Liver (tissue), 9 donors: ENCODE data around the gene PEBP1. TPM values are rescaled to one million over a fixed set of nuclear protein-coding genes. Genes with fewer than 3 reads are reported as not detected.

Experiments used
- DNase-seq: peaks from one replicate; pipeline ENCODE4 v3.0.0-alpha.2; 2017; ENCODE audit warnings: low spot score
- H3K27ac ChIP-seq, 2 donors: one replicate each; pipeline ENCODE4 v1.7.0; 2013; ENCODE audit warnings: inconsistent platforms in 2 of 2, low read length in 2 of 2, control low read depth in 1 of 2, low read depth in 1 of 2, mild to moderate bottlenecking in 1 of 2
- H3K27me3 ChIP-seq, 4 donors: one replicate each; pipeline versions ENCODE4 v1.6.1 to v1.7.0; 2013; ENCODE audit warnings: low read length in 3 of 4, inconsistent platforms in 1 of 4, mild to moderate bottlenecking in 1 of 4, moderate library complexity in 1 of 4; ENCODE audit not compliant: control insufficient read depth in 4 of 4, insufficient read depth in 4 of 4
- H3K36me3 ChIP-seq, 4 donors: one replicate each; pipeline versions ENCODE4 v1.6.1 to v1.7.0; 2013; ENCODE audit warnings: low read length in 3 of 4, mild to moderate bottlenecking in 3 of 4, low read depth in 1 of 4, moderate library complexity in 1 of 4; ENCODE audit not compliant: control insufficient read depth in 4 of 4, insufficient read depth in 3 of 4
- H3K4me1 ChIP-seq, 4 donors: one replicate each; pipeline versions ENCODE4 v1.6.1 to v1.7.0; 2013; ENCODE audit warnings: low read length in 3 of 4, mild to moderate bottlenecking in 3 of 4, moderate library complexity in 1 of 4; ENCODE audit not compliant: control insufficient read depth in 4 of 4, insufficient read depth in 4 of 4
- H3K4me3 ChIP-seq, 3 donors: one replicate each; pipeline versions ENCODE4 v1.6.1 to v1.7.0; 2013; ENCODE audit warnings: low read length in 3 of 3, control low read depth in 1 of 3, low read depth in 1 of 3, mild to moderate bottlenecking in 1 of 3
- H3K9ac ChIP-seq, 2 donors: one replicate each; pipeline ENCODE4 v1.7.0; 2013; ENCODE audit warnings: low read length in 2 of 2, mild to moderate bottlenecking in 2 of 2, moderate library complexity in 2 of 2, control low read depth in 1 of 2, low read depth in 1 of 2
- H3K9me3 ChIP-seq, 4 donors: one replicate each; pipeline versions ENCODE4 v1.6.1 to v1.7.0; 2013; ENCODE audit warnings: low read length in 3 of 4; ENCODE audit not compliant: control insufficient read depth in 4 of 4
- ATF3 ChIP-seq: IDR thresholded peaks from 2 replicates; pipeline ENCODE4 v1.6.1; 2016; ENCODE audit warnings: antibody characterized with exemption
- EGR1 ChIP-seq, 2 donors: IDR thresholded peaks; 2 replicates each; pipeline ENCODE4 v1.6.1; 2016 to 2018; ENCODE audit warnings: antibody characterized with exemption in 2 of 2, low read depth in 2 of 2
- FOXA1 ChIP-seq: IDR thresholded peaks from 2 replicates; pipeline ENCODE4 v1.6.1; 2016; ENCODE audit warnings: antibody characterized with exemption
- FOXA2 ChIP-seq: IDR thresholded peaks from 2 replicates; pipeline ENCODE4 v1.6.1; 2016; ENCODE audit warnings: antibody characterized with exemption
- GABPA ChIP-seq, 2 donors: IDR thresholded peaks in 1 of 2; conservative IDR thresholded peaks in 1 of 2; 2 replicates each; pipeline ENCODE4 v1.6.1; 2016; ENCODE audit warnings: antibody characterized with exemption in 2 of 2, mild to moderate bottlenecking in 1 of 2, moderate library complexity in 1 of 2
- HNF4A ChIP-seq, 2 donors: conservative IDR thresholded peaks; 2 replicates each; pipeline ENCODE4 v1.6.1; 2016; ENCODE audit warnings: antibody characterized with exemption in 2 of 2, mild to moderate bottlenecking in 2 of 2
- HNF4G ChIP-seq: IDR thresholded peaks from 2 replicates; pipeline ENCODE4 v1.6.1; 2016; ENCODE audit warnings: antibody characterized with exemption
- JUND ChIP-seq, 2 donors: IDR thresholded peaks; 2 replicates each; pipeline ENCODE4 v1.6.1; 2016; ENCODE audit warnings: antibody characterized with exemption in 2 of 2
- NR2F2 ChIP-seq: IDR thresholded peaks from 2 replicates; pipeline ENCODE4 v1.6.1; 2016; ENCODE audit warnings: antibody characterized with exemption
- RAD21 ChIP-seq, 2 donors: IDR thresholded peaks; 2 replicates each; pipeline ENCODE4 v1.6.1; 2016; ENCODE audit warnings: antibody characterized with exemption in 2 of 2, mild to moderate bottlenecking in 2 of 2
- REST ChIP-seq: IDR thresholded peaks from 2 replicates; pipeline ENCODE4 v1.6.1; 2016; ENCODE audit warnings: antibody characterized with exemption, mild to moderate bottlenecking
- RXRA ChIP-seq, 2 donors: IDR thresholded peaks; 2 replicates each; pipeline ENCODE4 v1.6.1; 2017 to 2018; ENCODE audit warnings: antibody characterized with exemption in 2 of 2, mild to moderate bottlenecking in 1 of 2
- SP1 ChIP-seq: IDR thresholded peaks from 2 replicates; pipeline ENCODE4 v1.6.1; 2018; ENCODE audit warnings: antibody characterized with exemption, mild to moderate bottlenecking
- TAF1 ChIP-seq: conservative IDR thresholded peaks from 2 replicates; pipeline ENCODE4 v1.6.1; 2016; ENCODE audit warnings: antibody characterized with exemption, mild to moderate bottlenecking
- YY1 ChIP-seq: IDR thresholded peaks from 2 replicates; pipeline ENCODE4 v1.6.1; 2016; ENCODE audit warnings: antibody characterized with exemption, mild to moderate bottlenecking
- WGBS: extraction: QIAGEN DNeasy Blood & Tissue Kit; methylation state at CpG from one replicate; pipeline ENCODE4 v1.1.7; 2013; 5-methylcytosine and 5-hydroxymethylcytosine counted together
- polyA plus RNA-seq, 2 donors: library from polyadenylated mRNA; stranded (reverse) in 1 of 2; unstranded in 1 of 2; fragments of 200-250 nt in 1 of 2; fragments of >200 nt in 1 of 2; fragmentation: Nextera tagmentation in 1 of 2; extraction: Ambion mirVana in 1 of 2; gene quantifications; one replicate each; pipeline versions ENCODE4 v1.2.1 to v1.2.3, GENCODE V29; 2013 to 2015
- total RNA-seq, 2 donors: library from RNA; depleted of rRNA; stranded (reverse); fragments of >200 nt; gene quantifications; one replicate each; pipeline ENCODE4 v1.2.3, GENCODE V29; 2014
- TF ChIP-seq, protein P1 (sequence below): IDR thresholded peaks from 2 replicates; pipeline ENCODE4 v1.6.1; 2016; ENCODE audit warnings: antibody characterized with exemption
- TF ChIP-seq, protein P2 (sequence below): IDR thresholded peaks from 2 replicates; pipeline ENCODE4 v1.6.1; 2016; ENCODE audit warnings: antibody characterized with exemption
- TF ChIP-seq, protein P3 (sequence below): fragments of 150-350 bp; IDR thresholded peaks from 2 replicates; pipeline ENCODE4 v1.5.1; 2017; ENCODE audit warnings: improper control_type of control experiment, low read depth, low read length; ENCODE audit not compliant: missing input control
- donor health status: healthy.
- donor health status: healthy.
- donor health status: healthy.
- donor health status: healthy.
- donor health status: healthy.

Gene PEBP1
- total and polyA plus RNA-seq, 4 donors: 478 to 1,937 (median 635) TPM

DNA sequence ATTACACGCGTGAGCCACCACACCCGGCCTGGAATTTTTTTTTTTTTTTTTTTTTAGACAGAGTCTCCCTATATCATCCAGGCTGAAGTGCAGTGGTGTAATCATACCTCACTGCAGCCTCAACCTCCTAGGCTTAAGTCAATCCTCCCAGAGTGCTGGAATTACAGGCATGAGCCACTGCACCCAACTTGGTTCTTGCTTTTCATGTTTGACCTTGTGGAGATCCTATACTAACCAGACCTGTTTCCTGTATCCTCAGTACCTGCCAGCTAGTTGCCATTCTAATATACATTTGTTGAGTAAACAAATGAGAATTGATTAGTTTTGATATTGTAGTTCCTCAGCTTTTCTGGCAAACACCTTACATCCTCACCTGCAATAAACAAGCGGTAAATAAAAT, 28.9 kb upstream of the PEBP1 start:
- TF ChIP-seq, protein P1, sequence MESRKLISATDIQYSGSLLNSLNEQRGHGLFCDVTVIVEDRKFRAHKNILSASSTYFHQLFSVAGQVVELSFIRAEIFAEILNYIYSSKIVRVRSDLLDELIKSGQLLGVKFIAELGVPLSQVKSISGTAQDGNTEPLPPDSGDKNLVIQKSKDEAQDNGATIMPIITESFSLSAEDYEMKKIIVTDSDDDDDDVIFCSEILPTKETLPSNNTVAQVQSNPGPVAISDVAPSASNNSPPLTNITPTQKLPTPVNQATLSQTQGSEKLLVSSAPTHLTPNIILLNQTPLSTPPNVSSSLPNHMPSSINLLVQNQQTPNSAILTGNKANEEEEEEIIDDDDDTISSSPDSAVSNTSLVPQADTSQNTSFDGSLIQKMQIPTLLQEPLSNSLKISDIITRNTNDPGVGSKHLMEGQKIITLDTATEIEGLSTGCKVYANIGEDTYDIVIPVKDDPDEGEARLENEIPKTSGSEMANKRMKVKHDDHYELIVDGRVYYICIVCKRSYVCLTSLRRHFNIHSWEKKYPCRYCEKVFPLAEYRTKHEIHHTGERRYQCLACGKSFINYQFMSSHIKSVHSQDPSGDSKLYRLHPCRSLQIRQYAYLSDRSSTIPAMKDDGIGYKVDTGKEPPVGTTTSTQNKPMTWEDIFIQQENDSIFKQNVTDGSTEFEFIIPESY: no peak
- TF ChIP-seq, protein P2, sequence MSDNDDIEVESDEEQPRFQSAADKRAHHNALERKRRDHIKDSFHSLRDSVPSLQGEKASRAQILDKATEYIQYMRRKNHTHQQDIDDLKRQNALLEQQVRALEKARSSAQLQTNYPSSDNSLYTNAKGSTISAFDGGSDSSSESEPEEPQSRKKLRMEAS: no peak
- TF ChIP-seq GABPA (IDR thresholded peaks at IDR 0.05 in 1 of 2, conservative IDR thresholded peaks at IDR 0.05 in 1 of 2): no peak
- TF ChIP-seq HNF4A (conservative IDR thresholded peaks at IDR 0.05): no peak
- TF ChIP-seq NR2F2: no peak
- no peak for TF ChIP-seq SP1
- TF ChIP-seq EGR1 (IDR thresholded peaks at IDR 0.05; ENCODE audit: low read depth in 2 of 2): no peak
- no peak for TF ChIP-seq FOXA1
- TF ChIP-seq RXRA (IDR thresholded peaks at IDR 0.05): no peak
- TF ChIP-seq JUND (IDR thresholded peaks at IDR 0.05): no peak
- no peak for TF ChIP-seq REST
- no peak for TF ChIP-seq FOXA2
- TF ChIP-seq ATF3: no peak
- no peak for TF ChIP-seq RAD21 (IDR thresholded peaks at IDR 0.05)
- no peak for TF ChIP-seq HNF4G
- TF ChIP-seq, protein P3, sequence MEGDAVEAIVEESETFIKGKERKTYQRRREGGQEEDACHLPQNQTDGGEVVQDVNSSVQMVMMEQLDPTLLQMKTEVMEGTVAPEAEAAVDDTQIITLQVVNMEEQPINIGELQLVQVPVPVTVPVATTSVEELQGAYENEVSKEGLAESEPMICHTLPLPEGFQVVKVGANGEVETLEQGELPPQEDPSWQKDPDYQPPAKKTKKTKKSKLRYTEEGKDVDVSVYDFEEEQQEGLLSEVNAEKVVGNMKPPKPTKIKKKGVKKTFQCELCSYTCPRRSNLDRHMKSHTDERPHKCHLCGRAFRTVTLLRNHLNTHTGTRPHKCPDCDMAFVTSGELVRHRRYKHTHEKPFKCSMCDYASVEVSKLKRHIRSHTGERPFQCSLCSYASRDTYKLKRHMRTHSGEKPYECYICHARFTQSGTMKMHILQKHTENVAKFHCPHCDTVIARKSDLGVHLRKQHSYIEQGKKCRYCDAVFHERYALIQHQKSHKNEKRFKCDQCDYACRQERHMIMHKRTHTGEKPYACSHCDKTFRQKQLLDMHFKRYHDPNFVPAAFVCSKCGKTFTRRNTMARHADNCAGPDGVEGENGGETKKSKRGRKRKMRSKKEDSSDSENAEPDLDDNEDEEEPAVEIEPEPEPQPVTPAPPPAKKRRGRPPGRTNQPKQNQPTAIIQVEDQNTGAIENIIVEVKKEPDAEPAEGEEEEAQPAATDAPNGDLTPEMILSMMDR: no peak
- Histone ChIP-seq H3K9me3 (no peaks in the 10 kb centered on the region), H3K27ac (no peak overlapping the region), H3K36me3 (peaks cover 0 to 1% (median 0%) of the 10 kb centered on the region in 4 donors), H3K4me3 (no peak overlapping the region), H3K4me1 (peaks cover 0 to 15% (median 5%) of the 10 kb centered on the region in 4 donors), H3K27me3 (no peaks in the 10 kb centered on the region), H3K9ac (no peak overlapping the region)
- no peak for DNase-seq
- WGBS: 93% methylated on average over 4 of the region's 4 CpGs

- Histone ChIP-seq H3K9me3 (no peaks in the 10 kb centered on the region), H3K4me1 (peaks cover 0 to 13% (median 4%) of the 10 kb centered on the region in 4 donors), H3K36me3 (peaks cover 0 to 1% (median 0%) of the 10 kb centered on the region in 4 donors), H3K4me3 (no peak overlapping the region), H3K27ac (no peak overlapping the region), H3K9ac (no peak overlapping the region), H3K27me3 (no peaks in the 10 kb centered on the region)
- DNase-seq: no peak
- 88% methylated on average over 8 of the region's 8 CpGs for WGBS
- TF ChIP-seq SP1 (no peak), EGR1 (IDR thresholded peaks at IDR 0.05; ENCODE audit: low read depth in 2 of 2) (no peak), ATF3 (no peak), HNF4G (no peak), HNF4A (conservative IDR thresholded peaks at IDR 0.05) (no peak), RXRA (IDR thresholded peaks at IDR 0.05) (no peak), YY1 (no peak), NR2F2 (no peak), FOXA2 (no peak), FOXA1 (no peak), JUND (IDR thresholded peaks at IDR 0.05) (no peak), REST (no peak), TAF1 (no peak)
- TF ChIP-seq, protein P2: no peak
These were observed 28.2 kb upstream of the PEBP1 start for GRCh38 chr12:118107694-118108093.
